Mesenteric fat pad (tissue), 1 donor: ENCODE data around the gene PDZD8. TPM values are rescaled to one million over a fixed set of nuclear protein-coding genes. Genes with fewer than 3 reads are reported as not detected.
"Not testable (repeated sequence)": the region's sequence is repeated elsewhere in the genome, so short reads cannot be mapped to it uniquely, and the experiment has no call there.

Experiments
- DNase-seq: peaks from one replicate; pipeline ENCODE4 v3.0.0-alpha.2; 2020; ENCODE audit warnings: low spot score
- total RNA-seq: library from RNA; stranded (reverse); fragmentation: NEBNext Ultra II Directional; extraction: Animal tissue kit (Norgen Biotek cat#: 25700); gene quantifications from one replicate; pipeline ENCODE4 v1.2.1, GENCODE V29; 2021
- donor health status: DM: yes; HTN: yes; CAD: no.

Gene PDZD8
- total RNA-seq, 1 donor from 2014 or later = 36.7 TPM

GRCh38 chr10:117294735-117295134 is 80.5 kb downstream of the PDZD8 start:
- DNase-seq = no peak

- no peak for DNase-seq
Observed at GRCh38 chr10:117294039-117294645, 81.1 kb downstream of the PDZD8 start.

- DNase-seq = not testable (repeated sequence)
Observed at GRCh38 chr10:117290872-117291271, 84.4 kb downstream of the PDZD8 start.

- DNase-seq = no peak
Observed at GRCh38 chr10:117284716-117285494, 90.3 kb downstream of the PDZD8 start.

- DNase-seq = no peak
Observed at GRCh38 chr10:117277675-117278074, 97.6 kb downstream of the PDZD8 start.

- no peak for DNase-seq
Observed at GRCh38 chr10:117275121-117275520, 100.1 kb downstream of the PDZD8 start.

- DNase-seq = no peak
Observed at GRCh38 chr10:117274509-117274908, 100.7 kb downstream of the PDZD8 start.

GRCh38 chr10:117273980-117274379 is 101.3 kb downstream of the PDZD8 start:
- no peak for DNase-seq

- DNase-seq = peak; percentile 85
Observed at GRCh38 chr10:117272195-117273076, 102.8 kb downstream of the PDZD8 start.

GRCh38 chr10:117271427-117271826 is 103.8 kb downstream of the PDZD8 start:
- DNase-seq = no peak

- DNase-seq = no peak
Observed at GRCh38 chr10:117268907-117269306, 106.3 kb downstream of the PDZD8 start.

- peak; percentile 73 for DNase-seq
Observed at GRCh38 chr10:117268258-117268657, 107.0 kb downstream of the PDZD8 start.

- DNase-seq = no peak
Observed at GRCh38 chr10:117266812-117267211, 108.4 kb downstream of the PDZD8 start.

GRCh38 chr10:117266400-117266799 is 108.8 kb downstream of the PDZD8 start:
- DNase-seq = no peak

GRCh38 chr10:117264782-117265181 is 110.5 kb downstream of the PDZD8 start:
- no peak for DNase-seq

GRCh38 chr10:117262903-117263293 is 112.3 kb downstream of the PDZD8 start:
- DNase-seq = no peak

- DNase-seq = no peak
Observed at GRCh38 chr10:117262291-117262902, 112.8 kb downstream of the PDZD8 start.

- no peak for DNase-seq
Observed at GRCh38 chr10:117261501-117261900, 113.7 kb downstream of the PDZD8 start.

- no peak for DNase-seq
Observed at GRCh38 chr10:117260084-117260483, 115.2 kb downstream of the PDZD8 start.

GRCh38 chr10:117259279-117259678 is 116.0 kb downstream of the PDZD8 start:
- no peak for DNase-seq

GRCh38 chr10:117257721-117258120 is 117.5 kb downstream of the PDZD8 start:
- no peak for DNase-seq
